Prostate gland (tissue), 2 donors: ENCODE data around the gene ANO2. TPM values are rescaled to one million over a fixed set of nuclear protein-coding genes. Genes with fewer than 3 reads are reported as not detected.
"Not testable (repeated sequence)": the region's sequence is repeated elsewhere in the genome, so short reads cannot be mapped to it uniquely, and the experiment has no call there.

Source experiments
- DNase-seq: peaks from one replicate; pipeline ENCODE4 v3.0.0-alpha.2; 2019; ENCODE audit warnings: low spot score
- H3K27ac ChIP-seq, 2 donors: fragments of 200-600 bp; sonication (generic); 2 replicates each; pipeline ENCODE4 v1.5.1; 2017 to 2019
- H3K27me3 ChIP-seq: fragments of 200-600 bp; sonication (generic); replicated peaks from 2 replicates; pipeline ENCODE4 v1.5.1; 2019; ENCODE audit not compliant: insufficient read depth
- H3K36me3 ChIP-seq, 2 donors: fragments of 200-600 bp; sonication (generic); 1 replicate in 1 of 2; 2 replicates in 1 of 2; pipeline versions ENCODE4 v1.5.1 to v1.8.1; 2017 to 2019
- H3K4me1 ChIP-seq: fragments of 200-600 bp; sonication (generic); replicated peaks from 2 replicates; pipeline ENCODE4 v1.5.1; 2019
- H3K4me3 ChIP-seq, 2 donors: fragments of 200-600 bp; sonication (generic); 2 replicates each; pipeline ENCODE4 v1.5.1; 2017 to 2019
- H3K9me3 ChIP-seq: fragments of 200-600 bp; sonication (generic); 2 replicates; pipeline ENCODE4 v1.5.1; 2017
- CTCF ChIP-seq, 4 experiments: fragments of 200-600 bp in 2 of 4; fragments of 450-650 bp in 2 of 4; sonication (generic) in 2 of 4; IDR thresholded peaks; 1 replicate in 3 of 4; 2 replicates in 1 of 4; pipeline ENCODE4 v1.5.1; 2016 to 2019; ENCODE audit warnings: antibody characterized with exemption in 4 of 4, mild to moderate bottlenecking in 2 of 4, moderate library complexity in 2 of 4
- POLR2A ChIP-seq: fragments of 450-650 bp; IDR thresholded peaks from one replicate; pipeline ENCODE4 v1.6.1; 2016; ENCODE audit warnings: antibody characterized with exemption, mild to moderate bottlenecking
- POLR2AphosphoS5 ChIP-seq: sonication (generic); formaldehyde crosslinking; IDR thresholded peaks from one replicate; pipeline ENCODE4 v1.6.1; 2017; ENCODE audit warnings: antibody characterized with exemption
- WGBS: methylation state at CpG from one replicate; pipeline ENCODE4 v1.1.5; 2018; 5-methylcytosine and 5-hydroxymethylcytosine counted together
- intact Hi-C: fragments of 100-400 bp; cut with DNase I; formaldehyde crosslinking; loops from one replicate; pipeline ENCODE4 v1.14.2; 2022
- total RNA-seq, 2 donors: library from RNA; depleted of rRNA; stranded (reverse); fragments of >200 nt; gene quantifications; one replicate each; pipeline ENCODE4 v1.1.0, GENCODE V29; 2016

ANO2 gene
- total RNA-seq, 2 donors from 2014 or later, result 0.64 to 7.0 TPM

GRCh38 chr12:5548152-5548943, 396.7 kb downstream of the ANO2 start:
- no peak for TF ChIP-seq CTCF (IDR thresholded peaks at IDR 0.05)
- TF ChIP-seq POLR2AphosphoS5, result no peak
- TF ChIP-seq POLR2A, result no peak
- intact Hi-C loops, result no loop called here
- 53% methylated on average over 8 of the region's 8 CpGs for WGBS

GRCh38 chr12:5546616-5547015, 398.4 kb downstream of the ANO2 start:
- Histone ChIP-seq H3K4me3 (no peak overlapping the region), H3K27ac (no peak overlapping the region), H3K9me3 (no peaks in the 10 kb centered on the region), H3K4me1 (no peaks in the 10 kb centered on the region), H3K27me3 (no peaks in the 10 kb centered on the region), H3K36me3 (no peaks in the 10 kb centered on the region)
- TF ChIP-seq CTCF (IDR thresholded peaks at IDR 0.05) (no peak), POLR2A (no peak), POLR2AphosphoS5 (no peak)
- no peak for DNase-seq
- intact Hi-C loops, result no loop called here
- WGBS, result 94% methylated on average over 6 of the region's 6 CpGs

More at GRCh38 chr12:5548152-5548943, 396.7 kb downstream of the ANO2 start:
- Histone ChIP-seq H3K36me3 (no peaks in the 10 kb centered on the region), H3K9me3 (no peaks in the 10 kb centered on the region), H3K27me3 (no peaks in the 10 kb centered on the region), H3K4me3 (no peak overlapping the region), H3K27ac (no peak overlapping the region), H3K4me1 (no peaks in the 10 kb centered on the region)
- no peak for DNase-seq

- no peaks in the 10 kb centered on the region for H3K36me3 ChIP-seq
- H3K4me1 ChIP-seq, result no peaks in the 10 kb centered on the region
- no peak overlapping the region for H3K27ac ChIP-seq
- no peaks in the 10 kb centered on the region for H3K9me3 ChIP-seq
- intact Hi-C loops, result no loop called here
- WGBS, result 79% methylated on average over 8 of the region's 8 CpGs
- no peaks in the 10 kb centered on the region for H3K27me3 ChIP-seq
- no peak overlapping the region for H3K4me3 ChIP-seq
- no peak for DNase-seq
- TF ChIP-seq POLR2A (no peak), CTCF (IDR thresholded peaks at IDR 0.05) (no peak)
Measured at GRCh38 chr12:5537771-5538170, 407.3 kb downstream of the ANO2 start.

DNA sequence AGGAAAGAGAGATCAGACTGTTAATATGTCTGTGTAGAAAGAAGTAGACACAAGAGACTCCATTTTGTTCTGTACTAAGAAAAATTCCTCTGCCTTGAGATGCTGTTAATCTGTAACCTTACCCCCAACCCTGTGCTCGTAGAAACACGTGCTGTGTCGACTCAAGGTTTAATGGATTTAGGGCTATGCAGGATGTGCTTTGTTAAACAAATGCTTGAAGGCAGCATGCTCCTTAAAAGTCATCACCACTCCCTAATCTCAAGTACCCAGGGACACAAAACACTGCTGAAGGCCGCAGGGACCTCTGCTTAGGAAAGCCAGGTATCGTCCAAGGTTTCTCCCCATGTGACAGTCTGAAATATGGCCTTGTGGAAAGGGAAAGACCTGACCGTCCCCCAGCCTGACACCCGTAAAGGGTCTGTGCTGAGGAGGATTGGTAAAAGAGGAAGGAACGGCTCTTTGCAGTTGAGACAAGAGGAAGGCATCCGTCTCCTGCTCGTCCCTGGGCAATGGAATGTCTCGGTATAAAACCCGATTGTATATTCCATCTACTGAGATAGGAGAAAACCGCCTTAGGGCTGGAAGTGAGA, 407.9 kb downstream of the ANO2 start:
- H3K4me1 ChIP-seq, H3K27ac ChIP-seq, H3K27me3 ChIP-seq, H3K36me3 ChIP-seq, H3K4me3 ChIP-seq, DNase-seq, intact Hi-C loops, H3K9me3 ChIP-seq: not testable (repeated sequence)
- 37% methylated on average over 13 of the region's 13 CpGs for WGBS

DNA sequence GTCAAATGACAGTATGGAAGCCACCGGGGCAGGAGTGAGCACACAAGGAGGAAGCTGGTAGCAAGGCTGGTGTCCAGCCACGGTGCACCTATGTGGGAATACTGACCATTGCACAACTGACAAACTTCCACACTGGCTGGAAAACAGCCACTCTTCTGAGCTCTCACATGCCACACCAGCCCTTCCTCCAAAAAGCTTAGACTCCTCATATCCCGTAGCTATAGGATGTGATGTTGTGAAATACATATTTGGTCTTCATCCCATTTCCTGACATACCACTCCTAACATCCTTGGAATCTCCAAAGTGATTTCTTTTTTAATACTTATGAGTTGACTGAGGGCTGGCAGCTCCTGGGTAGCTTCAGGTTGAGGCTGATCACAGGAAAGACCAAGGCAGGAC, 409.5 kb downstream of the ANO2 start:
- Histone ChIP-seq H3K27me3 (no peaks in the 10 kb centered on the region), H3K9me3 (no peaks in the 10 kb centered on the region), H3K4me1 (no peaks in the 10 kb centered on the region), H3K4me3 (no peak overlapping the region), H3K36me3 (no peaks in the 10 kb centered on the region), H3K27ac (no peak overlapping the region)
- intact Hi-C loops, result no loop called here
- TF ChIP-seq POLR2A, result no peak
- TF ChIP-seq CTCF (IDR thresholded peaks at IDR 0.05), result no peak
- no peak for TF ChIP-seq POLR2AphosphoS5
- 86% methylated on average over 3 of the region's 3 CpGs for WGBS
- DNase-seq, result no peak
